K562 (cell line): ENCODE measurements around the gene KAZN.

Experiments
- CTCF ChIP-seq, 3 experiments: IDR thresholded peaks in 2 of 3; conservative IDR thresholded peaks in 1 of 3; 2 replicates each; pipeline ENCODE4 v1.5.1; 2011 to 2012; ENCODE audit warnings: low read length in 3 of 3, mild to moderate bottlenecking in 3 of 3, control low read depth in 2 of 3, improper control_type of control experiment in 1 of 3, inconsistent platforms in 1 of 3, low read depth in 1 of 3, mixed read lengths in 1 of 3, moderate library complexity in 1 of 3; ENCODE audit not compliant: insufficient read depth in 2 of 3
- EGR1 ChIP-seq: fragments of 450-650 bp; conservative IDR thresholded peaks from 2 replicates; pipeline ENCODE4 v1.6.1; 2017; ENCODE audit warnings: mild to moderate bottlenecking
- KDM4B ChIP-seq, 2 experiments: fragments of 450-650 bp in 1 of 2; sonication (generic) in 1 of 2; IDR thresholded peaks; 2 replicates each; pipeline ENCODE4 v1.6.1; 2016 to 2017; ENCODE audit warnings: borderline replicate concordance in 2 of 2, antibody characterized with exemption in 1 of 2, low read depth in 1 of 2, mild to moderate bottlenecking in 1 of 2
- NFE2L1 ChIP-seq: fragments of 450-650 bp; IDR thresholded peaks from 2 replicates; pipeline ENCODE4 v1.6.1; 2016; ENCODE audit warnings: missing genetic modification characterization, low read depth, mild to moderate bottlenecking, missing compliant biosample characterization, moderate library complexity, borderline replicate concordance
- SIRT6 ChIP-seq: IDR thresholded peaks from one replicate; pipeline ENCODE4 v1.6.1; 2012; ENCODE audit warnings: low read depth, mild to moderate bottlenecking, control low read depth, inconsistent platforms, low read length, moderate library complexity
- ZNF274 ChIP-seq: IDR thresholded peaks from 2 replicates; pipeline ENCODE4 v1.6.1; 2011; ENCODE audit warnings: low read depth, mild to moderate bottlenecking, low read length, moderate library complexity, borderline replicate concordance
- ZNF398 ChIP-seq: fragments of 250-450 bp; sonication (Bioruptor Pico); IDR thresholded peaks from 2 replicates; pipeline ENCODE4 v1.8.0; 2021; ENCODE audit warnings: moderate library complexity, mild to moderate bottlenecking, inconsistent platforms
- TF ChIP-seq, protein P1 (sequence below): fragments of 150-350 bp; conservative IDR thresholded peaks from 2 replicates; pipeline ENCODE4 v1.6.1; 2014; ENCODE audit warnings: low read length

- TF ChIP-seq NFE2L1: no peak
- no peak for TF ChIP-seq EGR1
- no peak for TF ChIP-seq ZNF274
- TF ChIP-seq KDM4B (IDR thresholded peaks at IDR 0.05; ENCODE audit: borderline replicate concordance in 2 of 2, low read depth in 1 of 2): no peak
- no peak for TF ChIP-seq SIRT6
- no peak for TF ChIP-seq ZNF398 (CRISPR knock-in tag)
- TF ChIP-seq, protein P1, sequence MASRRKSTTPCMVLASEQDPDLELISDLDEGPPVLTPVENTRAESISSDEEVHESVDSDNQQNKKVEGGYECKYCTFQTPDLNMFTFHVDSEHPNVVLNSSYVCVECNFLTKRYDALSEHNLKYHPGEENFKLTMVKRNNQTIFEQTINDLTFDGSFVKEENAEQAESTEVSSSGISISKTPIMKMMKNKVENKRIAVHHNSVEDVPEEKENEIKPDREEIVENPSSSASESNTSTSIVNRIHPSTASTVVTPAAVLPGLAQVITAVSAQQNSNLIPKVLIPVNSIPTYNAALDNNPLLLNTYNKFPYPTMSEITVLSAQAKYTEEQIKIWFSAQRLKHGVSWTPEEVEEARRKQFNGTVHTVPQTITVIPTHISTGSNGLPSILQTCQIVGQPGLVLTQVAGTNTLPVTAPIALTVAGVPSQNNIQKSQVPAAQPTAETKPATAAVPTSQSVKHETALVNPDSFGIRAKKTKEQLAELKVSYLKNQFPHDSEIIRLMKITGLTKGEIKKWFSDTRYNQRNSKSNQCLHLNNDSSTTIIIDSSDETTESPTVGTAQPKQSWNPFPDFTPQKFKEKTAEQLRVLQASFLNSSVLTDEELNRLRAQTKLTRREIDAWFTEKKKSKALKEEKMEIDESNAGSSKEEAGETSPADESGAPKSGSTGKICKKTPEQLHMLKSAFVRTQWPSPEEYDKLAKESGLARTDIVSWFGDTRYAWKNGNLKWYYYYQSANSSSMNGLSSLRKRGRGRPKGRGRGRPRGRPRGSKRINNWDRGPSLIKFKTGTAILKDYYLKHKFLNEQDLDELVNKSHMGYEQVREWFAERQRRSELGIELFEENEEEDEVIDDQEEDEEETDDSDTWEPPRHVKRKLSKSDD: no peak
- TF ChIP-seq CTCF (IDR thresholded peaks at IDR 0.05 in 2 of 3, conservative IDR thresholded peaks at IDR 0.05 in 1 of 3; ENCODE audit: insufficient read depth in 2 of 3, low read depth in 1 of 3, low read length in 3 of 3): no peak
Measured at GRCh38 chr1:14748977-14749376, 150.5 kb downstream of the KAZN start.
